H1 (cell line): Measurements from ENCODE around the gene RABEPK. TPM values are rescaled to one million over a fixed set of nuclear protein-coding genes. Genes with fewer than 3 reads are reported as not detected.
A peak's percentile ranks its signal among the peaks of the same experiment; 100 is the strongest.

Experiments
- CTCF ChIA-PET: fragments of 300-600 bp; sonication (Branson Sonifier 250); formaldehyde crosslinking; loops from one replicate; lab custom pipeline; 2021; ENCODE audit not compliant: partially characterized antibody; lab: Charles Lee
- POLR2A ChIA-PET: fragments of 300-600 bp; sonication (Branson Sonifier 250); formaldehyde crosslinking; loops from one replicate; lab custom pipeline; 2021; ENCODE audit warnings: inconsistent platforms; ENCODE audit not compliant: partially characterized antibody; lab: Charles Lee
- DNase-seq, 2 experiments: peaks; one replicate each; pipeline versions ENCODE4 v3.0.0 to v3.0.0-alpha.2; 2010 to 2022; ENCODE audit warnings: low spot score in 2 of 2, low read depth in 1 of 2, mixed read lengths in 1 of 2
- FAIRE-seq: peaks from 2 replicates; lab custom pipeline; 2011; peaks lifted over from hg19 to GRCh38; lab: Jason Lieb, UNC
- H2AFZ ChIP-seq: 2 replicates; pipeline ENCODE4 v1.8.1; 2012; ENCODE audit warnings: low read length, inconsistent platforms
- H2AK5ac ChIP-seq: 2 replicates; pipeline ENCODE4 v1.6.1; 2013; ENCODE audit warnings: low read depth, low read length
- H2BK120ac ChIP-seq: replicated peaks from 2 replicates; pipeline ENCODE3; 2013; ENCODE audit warnings: low read depth, low read length, inconsistent platforms
- H2BK12ac ChIP-seq: 2 replicates; pipeline ENCODE4 v1.6.1; 2013; ENCODE audit warnings: low read depth, low read length
- H2BK15ac ChIP-seq: 2 replicates; pipeline ENCODE4 v1.6.1; 2013; ENCODE audit warnings: low read length
- H2BK20ac ChIP-seq: 2 replicates; pipeline ENCODE4 v1.6.1; 2013; ENCODE audit warnings: low read length
- H2BK5ac ChIP-seq: 2 replicates; pipeline ENCODE4 v1.6.1; 2013; ENCODE audit warnings: low read depth, low read length
- H3K14ac ChIP-seq: 2 replicates; pipeline ENCODE4 v1.6.1; 2013; ENCODE audit warnings: inconsistent platforms; ENCODE audit not compliant: insufficient read length
- H3K18ac ChIP-seq: 2 replicates; pipeline ENCODE4 v1.6.1; 2013; ENCODE audit warnings: low read length; ENCODE audit errors: extremely low read depth
- H3K23ac ChIP-seq: 2 replicates; pipeline ENCODE4 v1.6.1; 2013; ENCODE audit warnings: inconsistent platforms; ENCODE audit not compliant: insufficient read length
- H3K23me2 ChIP-seq: 2 replicates; pipeline ENCODE4 v1.6.1; 2013; ENCODE audit warnings: low read depth, low read length
- H3K27ac ChIP-seq: 2 replicates; pipeline ENCODE4 v1.6.1; 2011; ENCODE audit warnings: low read depth, low read length, inconsistent platforms
- H3K27me3 ChIP-seq, 4 experiments: replicated peaks in 1 of 4; 1 replicate in 1 of 4; 2 replicates in 3 of 4; pipeline versions ENCODE4 v1.6.1 to v1.8.1; 2011 to 2013; ENCODE audit warnings: low read length in 3 of 4, mild to moderate bottlenecking in 3 of 4, inconsistent platforms in 2 of 4, mixed read lengths in 2 of 4, moderate library complexity in 1 of 4; ENCODE audit not compliant: control insufficient read depth in 3 of 4, insufficient read depth in 3 of 4; ENCODE audit errors: extremely low read depth in 1 of 4
- H3K36me3 ChIP-seq, 4 experiments: 2 replicates each; pipeline versions ENCODE4 v1.6.1 to v1.8.1; 2011 to 2013; ENCODE audit warnings: mild to moderate bottlenecking in 4 of 4, low read length in 3 of 4, moderate library complexity in 2 of 4, control low read depth in 1 of 4, inconsistent platforms in 1 of 4; ENCODE audit not compliant: insufficient read depth in 4 of 4, control insufficient read depth in 2 of 4
- H3K4ac ChIP-seq: replicated peaks from 2 replicates; pipeline ENCODE3; 2013; ENCODE audit warnings: low read length, low read depth, mixed read lengths, inconsistent platforms; ENCODE audit not compliant: insufficient read length
- H3K4me1 ChIP-seq, 4 experiments: replicated peaks in 1 of 4; 1 replicate in 1 of 4; 2 replicates in 3 of 4; pipeline versions ENCODE4 v1.6.1 to v1.8.1; 2011 to 2013; ENCODE audit warnings: low read length in 3 of 4, inconsistent platforms in 2 of 4, mixed read lengths in 1 of 4; ENCODE audit not compliant: insufficient read depth in 4 of 4, control insufficient read depth in 3 of 4
- H3K4me2 ChIP-seq, 2 experiments: 2 replicates each; pipeline versions ENCODE4 v1.6.1 to v1.8.1; 2011 to 2013; ENCODE audit warnings: low read depth in 2 of 2, low read length in 2 of 2, control low read depth in 1 of 2, inconsistent platforms in 1 of 2, mild to moderate bottlenecking in 1 of 2; ENCODE audit not compliant: insufficient read depth in 1 of 2
- H3K4me3 ChIP-seq, 4 experiments: fragments of 200-600, 300-600 bp in 1 of 4; sonication (generic), shearing (Covaris generic), sonication (Bioruptor Twin) in 1 of 4; 2 replicates each; pipeline versions ENCODE4 v1.5.1 to v1.8.1; 2011 to 2016; ENCODE audit warnings: low read length in 4 of 4, low read depth in 3 of 4, control low read depth in 2 of 4, inconsistent platforms in 2 of 4, mild to moderate bottlenecking in 2 of 4, mixed read lengths in 1 of 4, moderate library complexity in 1 of 4; ENCODE audit not compliant: insufficient read depth in 2 of 4; ENCODE audit errors: extremely low read depth in 1 of 4
- H3K56ac ChIP-seq: replicated peaks from 2 replicates; pipeline ENCODE3; 2013; ENCODE audit warnings: low read depth, mild to moderate bottlenecking, mixed read lengths, low read length, inconsistent platforms; ENCODE audit not compliant: insufficient read length
- H3K79me1 ChIP-seq: 2 replicates; pipeline ENCODE4 v1.6.1; 2013; ENCODE audit warnings: low read depth, low read length, control low read depth
- H3K79me2 ChIP-seq, 2 experiments: 2 replicates each; pipeline versions ENCODE4 v1.6.1 to v1.8.1; 2012 to 2013; ENCODE audit warnings: low read length in 2 of 2, mild to moderate bottlenecking in 2 of 2, inconsistent platforms in 1 of 2; ENCODE audit not compliant: insufficient read depth in 2 of 2, control insufficient read depth in 1 of 2
- H3K9ac ChIP-seq, 4 experiments: replicated peaks in 1 of 4; 1 replicate in 1 of 4; 2 replicates in 3 of 4; pipeline versions ENCODE4 v1.6.1 to v1.8.1; 2011 to 2013; ENCODE audit warnings: low read depth in 3 of 4, low read length in 3 of 4, control low read depth in 2 of 4, mild to moderate bottlenecking in 2 of 4, moderate library complexity in 2 of 4, inconsistent platforms in 1 of 4; ENCODE audit errors: extremely low read depth in 1 of 4
- H3K9me3 ChIP-seq, 2 experiments: 2 replicates each; pipeline versions ENCODE4 v1.6.1 to v1.8.1; 2012 to 2013; ENCODE audit warnings: mild to moderate bottlenecking in 2 of 2, moderate library complexity in 2 of 2, control low read depth in 1 of 2, inconsistent platforms in 1 of 2, low read depth in 1 of 2, low read length in 1 of 2, mixed read lengths in 1 of 2; ENCODE audit not compliant: insufficient read depth in 2 of 2
- H4K20me1 ChIP-seq, 2 experiments: replicated peaks in 1 of 2; 2 replicates each; pipeline versions ENCODE3 to v1.8.1; 2011 to 2013; ENCODE audit warnings: inconsistent platforms in 2 of 2, low read length in 2 of 2, mild to moderate bottlenecking in 1 of 2; ENCODE audit not compliant: insufficient read depth in 2 of 2, control insufficient read depth in 1 of 2
- H4K5ac ChIP-seq: 2 replicates; pipeline ENCODE4 v1.6.1; 2013; ENCODE audit warnings: low read length, low read depth, mixed read lengths, inconsistent platforms; ENCODE audit not compliant: insufficient read length
- H4K8ac ChIP-seq: 2 replicates; pipeline ENCODE4 v1.8.0; 2013; ENCODE audit warnings: mild to moderate bottlenecking, moderate library complexity, low read length, inconsistent platforms; ENCODE audit not compliant: insufficient read depth; ENCODE audit errors: extremely low read depth
- H4K91ac ChIP-seq: replicated peaks from 2 replicates; pipeline ENCODE3; 2013; ENCODE audit warnings: low read length, mixed read lengths, inconsistent platforms; ENCODE audit not compliant: insufficient read length
- ASH2L ChIP-seq: fragments of 200-600, 300-600 bp; sonication (generic); IDR thresholded peaks from one replicate; pipeline ENCODE4 v1.7.1; 2017; ENCODE audit warnings: low read length
- ATF3 ChIP-seq: IDR thresholded peaks from 2 replicates; pipeline ENCODE4 v1.6.1; 2011; ENCODE audit warnings: low read depth, mild to moderate bottlenecking, low read length; ENCODE audit not compliant: insufficient read depth
- CBX8 ChIP-seq: fragments of 300-800, 300-1000 bp; sonication (generic); IDR thresholded peaks from 2 replicates; pipeline ENCODE4 v1.7.1; 2016; ENCODE audit warnings: low read depth, low read length, borderline replicate concordance
- HDAC2 ChIP-seq, 2 experiments: fragments of 300-600 bp in 1 of 2; sonication (generic) in 1 of 2; IDR thresholded peaks; 2 replicates each; pipeline ENCODE4 v1.6.1; 2011 to 2012; ENCODE audit warnings: low read depth in 2 of 2, low read length in 2 of 2, mild to moderate bottlenecking in 2 of 2, moderate library complexity in 2 of 2, borderline replicate concordance in 1 of 2, inconsistent platforms in 1 of 2
- JUN ChIP-seq: IDR thresholded peaks from 2 replicates; pipeline ENCODE4 v1.6.1; 2011; ENCODE audit warnings: low read depth, mild to moderate bottlenecking, improper control_type of control experiment, low read length
- KDM5A ChIP-seq: fragments of 200-600 bp; IDR thresholded peaks from 2 replicates; pipeline ENCODE4 v1.7.1; 2012; ENCODE audit warnings: mild to moderate bottlenecking, low read length, inconsistent platforms, mixed read lengths
- RXRA ChIP-seq: IDR thresholded peaks from 2 replicates; pipeline ENCODE4 v1.6.1; 2011; ENCODE audit warnings: low read depth, mild to moderate bottlenecking, low read length, moderate library complexity; ENCODE audit not compliant: insufficient read depth
- SIN3A ChIP-seq, 2 experiments: IDR thresholded peaks in 1 of 2; conservative IDR thresholded peaks in 1 of 2; 2 replicates each; pipeline ENCODE4 v1.6.1; 2011 to 2012; ENCODE audit warnings: low read length in 2 of 2, improper control_type of control experiment in 1 of 2, low read depth in 1 of 2, mild to moderate bottlenecking in 1 of 2
- SRF ChIP-seq: IDR thresholded peaks from 2 replicates; pipeline ENCODE4 v1.6.1; 2011; ENCODE audit warnings: mild to moderate bottlenecking, low read depth, low read length, moderate library complexity
- SUZ12 ChIP-seq: fragments of 200-600 bp; sonication (generic); IDR thresholded peaks from 2 replicates; pipeline ENCODE4 v1.6.1; 2012; ENCODE audit warnings: mild to moderate bottlenecking, inconsistent platforms, low read length, moderate library complexity, mixed read lengths
- YY1 ChIP-seq: IDR thresholded peaks from 2 replicates; pipeline ENCODE4 v1.6.1; 2011; ENCODE audit warnings: low read depth, mild to moderate bottlenecking, low read length
- WGBS, 2 experiments: shearing (Covaris generic) in 1 of 2; methylation state at CpG; one replicate each; pipeline versions ENCODE4 v1.1.6 to v1.1.7; 2013 to 2015; ENCODE audit warnings: low lambda C conversion rate in 2 of 2, mixed read lengths in 2 of 2, inconsistent platforms in 1 of 2, low coverage in 1 of 2, missing lambda C conversion rate in 1 of 2; ENCODE audit not compliant: insufficient replicate concordance in 2 of 2, insufficient coverage in 1 of 2, insufficient read length in 1 of 2; ENCODE audit errors: extremely low coverage in 1 of 2, missing lambda C conversion rate in 1 of 2; 5-methylcytosine and 5-hydroxymethylcytosine counted together
- polyA plus RNA-seq, 7 experiments: library from polyadenylated mRNA; depleted of rRNA in 3 of 7; stranded (reverse) in 5 of 7; unstranded in 2 of 7; fragments of >200 nt in 5 of 7; fragments of 200-250 nt in 2 of 7; gene quantifications; 1 replicate in 5 of 7; 2 replicates in 1 of 7; 4 replicates in 1 of 7; pipeline versions ENCODE4 v1.2.1 to v1.2.3, GENCODE V29; 2011 to 2013; ENCODE audit warnings: missing spikeins in 2 of 7, mixed read lengths in 2 of 7
- total RNA-seq: library from RNA; stranded (reverse); fragmentation: NEBNext Ultra II Directional; extraction: Animal tissue kit (Norgen Biotek cat#: 25700); gene quantifications from 2 replicates; pipeline ENCODE4 v1.2.1, GENCODE V29; 2021

Gene RABEPK
- total and polyA plus RNA-seq, 2 of the 8 experiments (the other 6 are each of a cell fraction or from before 2014, with no cell fraction given): 26.3 to 34.3 TPM

- peak overlapping the region; percentile 62 to 81 (median 66) for H3K9ac ChIP-seq
- H3K4me2 ChIP-seq: peak overlapping the region; percentile 68 to 76
- H3K23me2 ChIP-seq: peaks cover 3% of the 10 kb centered on the region
- H3K27ac ChIP-seq: no peak overlapping the region
- no peak overlapping the region for H4K8ac ChIP-seq
- H3K79me2 ChIP-seq: peaks cover 0 to 39% of the 10 kb centered on the region in 2 experiments; a peak in 2 of 4 replicates
- no peak overlapping the region for H2BK12ac ChIP-seq
- no peaks in the 10 kb centered on the region for H3K9me3 ChIP-seq
- H3K4ac ChIP-seq: no peak overlapping the region
- H2AFZ ChIP-seq: 0 out of 2 replicates have a peak overlapping the region, but pooled peaks have one; percentile 50
- DNase-seq (no peak), FAIRE-seq (no peak)
- WGBS, 2 experiments: 35% methylated on average over 11 of the region's 11 CpGs; no CpG with 5 or more reads in 1 of the 2 experiments
- no peak overlapping the region for H2BK15ac ChIP-seq
- H2BK5ac ChIP-seq: no peak overlapping the region
- H4K20me1 ChIP-seq: no peaks in the 10 kb centered on the region
- peaks cover 0 to 2% (median 0%) of the 10 kb centered on the region in 4 experiments; a peak in 1 of 7 replicates for H3K4me1 ChIP-seq
- CTCF ChIA-PET: interaction anchor here (0.9 kb wide), 1 partner anchor 99 kb away, joined by 3 read pairs; no protein-coding TSS in a partner anchor
- H3K14ac ChIP-seq: no peak overlapping the region
- peaks cover 4% of the 10 kb centered on the region; the same call in 1 of the 2 replicates for H3K79me1 ChIP-seq
- no peak overlapping the region for H2BK20ac ChIP-seq
- H3K23ac ChIP-seq: no peak overlapping the region
- peaks cover 0 to 7% (median 0%) of the 10 kb centered on the region in 4 experiments; a peak in 1 of 8 replicates for H3K36me3 ChIP-seq
- POLR2A ChIA-PET: interaction anchor here (0.6 to 0.9 kb wide), 2 partner anchors 21 to 29 kb away, joined by 3 to 4 read pairs; partner anchors contain the start of gene HSPA5
- H2AK5ac ChIP-seq: no peak overlapping the region
- H4K5ac ChIP-seq: no peak overlapping the region
- peak overlapping the region; percentile 80 to 95 (median 89) for H3K4me3 ChIP-seq
- H3K56ac ChIP-seq: no peak overlapping the region
- no peaks in the 10 kb centered on the region for H3K27me3 ChIP-seq
- no peak overlapping the region for H3K18ac ChIP-seq
- H2BK120ac ChIP-seq: no peak overlapping the region
- no peak overlapping the region for H4K91ac ChIP-seq
- TF ChIP-seq SRF (no peak), RXRA (no peak), YY1 (no peak), HDAC2 (IDR thresholded peaks at IDR 0.05; ENCODE audit: borderline replicate concordance in 1 of 2, low read depth in 2 of 2, low read length in 2 of 2) (no peak), SIN3A (conservative IDR thresholded peaks at IDR 0.05 in 1 of 2, IDR thresholded peaks at IDR 0.05 in 1 of 2; ENCODE audit: low read depth in 1 of 2, low read length in 2 of 2) (no peak), KDM5A (no peak), CBX8 (no peak), SUZ12 (no peak), JUN (no peak), ATF3 (no peak), ASH2L (no peak)
Measured at GRCh38 chr9:125262294-125262991, 62.1 kb downstream of the RABEPK start.
